ENCODE measurements around the gene GOLGA6L25.
"Not testable (repeated sequence)": the region's sequence is repeated elsewhere in the genome, so short reads cannot be mapped to it uniquely, and the experiment has no call there.

The GOLGA6L25 gene

GRCh38 chr15:28553268-28553667, at the start of gene GOLGA6L25:
TSS of gene GOLGA6L25 (plus strand) at chr15:28553568. CDS start at chr15:28553629, 61 bp downstream.
- not testable (repeated sequence) for DNase-seq

- not testable (repeated sequence) for DNase-seq
These were observed 45.0 kb upstream of the GOLGA6L25 start for GRCh38 chr15:28508217-28508889.

GRCh38 chr15:28514128-28514527, 39.2 kb upstream of the GOLGA6L25 start:
- DNase-seq = not testable (repeated sequence)

- not testable (repeated sequence) for DNase-seq
These were observed 38.2 kb upstream of the GOLGA6L25 start for GRCh38 chr15:28515208-28515607.

DNA sequence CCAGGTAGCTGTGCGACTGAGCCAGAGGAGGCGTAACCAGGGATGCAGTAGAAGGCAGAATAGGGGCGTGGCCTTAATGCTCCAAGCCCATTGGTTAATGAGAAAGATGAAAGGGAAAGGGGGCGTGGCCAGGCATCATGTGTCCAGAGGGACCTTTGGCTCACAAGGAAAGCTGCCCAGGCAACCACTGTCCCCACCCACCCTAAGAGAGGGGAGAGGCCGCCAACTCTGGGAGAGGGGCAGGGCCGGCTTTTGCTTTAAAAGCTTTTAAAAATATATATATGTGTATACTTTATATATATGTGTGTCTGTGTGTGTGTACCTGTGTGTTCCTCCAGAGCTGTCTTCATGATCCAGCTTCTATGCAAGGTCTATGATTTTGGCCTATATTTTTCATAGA, 20.4 kb upstream of the GOLGA6L25 start, which contains the start of gene GOLGA8G:
GOLGA8G (minus strand) TSS at position 18 of the 400 bp plus-strand sequence. CDS start 62 bp downstream, outside the sequence.
- not testable (repeated sequence) for DNase-seq

DNA sequence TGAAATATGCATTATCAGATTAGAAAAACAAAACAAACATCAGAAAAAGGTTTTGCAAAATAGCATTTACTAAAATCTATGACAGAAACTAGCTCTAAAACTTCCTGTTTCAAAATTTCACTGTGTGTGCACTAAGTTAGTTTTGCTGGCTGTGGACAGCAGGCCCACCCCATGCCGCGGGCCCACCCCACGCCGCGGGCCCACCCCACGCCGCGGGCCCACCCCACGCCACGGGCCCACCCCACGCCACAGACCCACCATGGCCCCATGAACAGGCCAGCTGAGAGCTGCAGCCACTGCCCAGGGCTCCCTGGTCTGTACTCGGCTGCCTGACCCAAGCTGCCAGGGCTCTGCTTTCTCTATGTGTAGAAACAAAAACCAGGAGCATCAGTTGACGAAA, 20.0 kb downstream of the GOLGA6L25 start:
- not testable (repeated sequence) for DNase-seq

- DNase-seq = not testable (repeated sequence)
These were observed 35.7 kb downstream of the GOLGA6L25 start for GRCh38 chr15:28588977-28589606.

GRCh38 chr15:28589769-28590168, 36.4 kb downstream of the GOLGA6L25 start:
- DNase-seq = not testable (repeated sequence)

GRCh38 chr15:28592395-28592794, 39.0 kb downstream of the GOLGA6L25 start:
- not testable (repeated sequence) for DNase-seq

- not testable (repeated sequence) for DNase-seq
These were observed 40.2 kb downstream of the GOLGA6L25 start for GRCh38 chr15:28593424-28594129.

DNA sequence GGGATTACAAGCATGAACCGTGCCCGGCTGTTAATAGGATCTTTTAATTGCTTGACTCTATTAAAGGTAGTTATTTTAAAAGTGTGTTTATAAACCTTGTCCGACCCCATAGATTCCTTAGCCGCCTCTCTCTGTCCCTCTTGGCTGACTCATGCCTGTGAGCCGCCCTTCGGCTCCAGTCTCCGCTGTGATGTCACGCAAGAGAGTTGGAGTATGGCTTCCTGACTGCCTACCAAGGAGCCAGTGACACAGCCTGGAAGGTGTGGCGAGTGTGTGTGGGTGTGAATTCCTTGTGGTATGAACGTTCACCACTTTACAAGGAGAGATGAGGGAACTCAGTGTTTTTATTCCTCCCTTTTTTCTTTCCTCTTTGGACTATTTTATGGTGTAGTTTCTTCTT, 44.1 kb downstream of the GOLGA6L25 start:
- not testable (repeated sequence) for DNase-seq

- DNase-seq = not testable (repeated sequence)
These were observed 44.8 kb downstream of the GOLGA6L25 start for GRCh38 chr15:28598209-28598608.

DNA sequence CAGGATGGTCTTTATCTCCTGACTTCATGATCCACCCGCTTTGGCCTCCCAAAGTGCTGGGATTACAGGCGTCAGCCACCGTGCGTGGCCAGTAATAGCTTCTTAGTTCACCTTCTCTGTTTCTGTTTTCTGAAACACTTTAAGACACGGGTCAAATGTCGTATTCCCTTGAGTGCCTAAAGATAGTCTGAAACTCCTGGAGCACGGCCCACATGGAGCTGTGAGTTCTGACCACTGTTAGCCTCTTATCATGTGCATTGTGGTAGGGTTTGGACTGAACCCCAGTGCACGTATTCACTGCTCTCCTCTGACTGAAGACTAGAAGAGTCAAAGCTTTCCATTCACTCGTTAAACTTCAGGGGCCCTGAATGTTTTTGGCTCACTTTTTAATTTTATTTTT, 48.8 kb downstream of the GOLGA6L25 start:
- DNase-seq = not testable (repeated sequence)

Measured in femur (tissue), 1 donor.